Lower leg skin (tissue), 4 donors: ENCODE results near the gene RPL34. TPM values are rescaled to one million over a fixed set of nuclear protein-coding genes. Genes with fewer than 3 reads are reported as not detected.
A peak's percentile ranks its signal among the peaks of the same experiment; 100 is the strongest.

Source experiments
- DNase-seq, 2 donors: peaks; one replicate each; pipeline ENCODE4 v3.0.0-alpha.2; 2019; ENCODE audit warnings: low spot score in 2 of 2
- H3K4me3 ChIP-seq: fragments of 200-600 bp; sonication (generic); 2 replicates; pipeline ENCODE4 v1.5.1; 2017; ENCODE audit warnings: mild to moderate bottlenecking, low read depth; ENCODE audit not compliant: poor library complexity, severe bottlenecking
- POLR2A ChIP-seq, 2 donors: fragments of 450-650 bp; IDR thresholded peaks; one replicate each; pipeline ENCODE4 v1.6.1; 2016 to 2017; ENCODE audit warnings: antibody characterized with exemption in 2 of 2, mild to moderate bottlenecking in 1 of 2, moderate library complexity in 1 of 2
- WGBS, 2 donors: methylation state at CpG; one replicate each; pipeline ENCODE4 v1.1.5; 2018; 5-methylcytosine and 5-hydroxymethylcytosine counted together
- intact Hi-C: fragments of 100-400 bp; cut with DNase I; formaldehyde crosslinking; loops from one replicate; pipeline ENCODE4 v1.15.0; 2023; ENCODE audit warnings: low total_unique reads
- total RNA-seq, 4 donors: library from RNA; depleted of rRNA; stranded (reverse); fragments of >200 nt; gene quantifications; one replicate each; pipeline ENCODE4 v1.1.0, GENCODE V29; 2016
- TF ChIP-seq, protein P1 (sequence below), 3 donors: fragments of 450-650 bp; IDR thresholded peaks; one replicate each; pipeline ENCODE4 v1.5.1; 2016; ENCODE audit warnings: antibody characterized with exemption in 3 of 3, mild to moderate bottlenecking in 3 of 3, moderate library complexity in 2 of 3

RPL34 gene
- total RNA-seq = 1,000 to 10,000 TPM in 2 of 4 donors, 100 to 1,000 TPM in 2; 686 to 1,455 (median 1,024) TPM

DNA sequence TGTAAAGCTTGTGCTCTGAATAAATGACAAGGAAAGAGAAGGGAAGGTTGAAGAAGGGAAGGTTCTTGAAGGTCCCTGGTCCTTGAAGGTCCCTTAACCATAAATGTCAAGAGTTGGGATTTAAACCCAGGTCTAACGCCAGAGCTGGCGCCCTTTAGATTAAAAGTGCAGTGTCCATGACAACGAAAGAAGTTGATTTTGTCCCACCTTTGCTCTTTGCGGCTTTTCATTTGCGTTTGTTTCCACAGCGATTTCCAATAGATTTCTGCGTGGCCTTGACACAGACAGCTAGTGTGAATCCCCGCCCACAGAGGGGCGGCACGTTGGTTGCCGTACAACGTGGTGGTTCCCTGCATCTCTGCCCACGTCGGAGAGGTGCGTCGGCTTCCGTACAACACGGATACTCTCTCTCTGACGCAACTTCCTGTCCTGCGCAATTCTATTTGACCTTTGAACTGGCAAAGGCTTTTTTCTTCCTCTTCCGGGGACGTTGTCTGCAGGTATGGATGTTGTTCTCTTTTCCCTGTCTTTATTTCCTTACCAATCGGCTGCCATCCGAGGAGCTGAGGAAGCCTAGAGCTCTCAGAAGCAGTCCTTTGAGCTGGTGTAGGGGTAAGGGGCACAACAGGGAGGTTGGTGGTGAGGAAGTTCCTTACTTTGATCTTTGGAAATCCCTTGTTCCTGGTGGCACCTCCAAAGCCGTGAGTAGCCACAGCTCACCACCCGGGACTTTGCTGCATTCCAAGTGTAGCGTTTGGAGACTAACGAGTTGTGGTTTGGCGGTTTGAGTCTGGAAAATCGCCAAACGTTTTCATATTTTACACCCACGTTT lies at the start of gene RPL34:
Gene RPL34, plus strand, starts transcription at position 476 of the 832 bp plus-strand sequence. CDS start 1,384 bp downstream, outside the sequence.
- DNase-seq = peak; percentile 98 to 99
- TF ChIP-seq, protein P1, sequence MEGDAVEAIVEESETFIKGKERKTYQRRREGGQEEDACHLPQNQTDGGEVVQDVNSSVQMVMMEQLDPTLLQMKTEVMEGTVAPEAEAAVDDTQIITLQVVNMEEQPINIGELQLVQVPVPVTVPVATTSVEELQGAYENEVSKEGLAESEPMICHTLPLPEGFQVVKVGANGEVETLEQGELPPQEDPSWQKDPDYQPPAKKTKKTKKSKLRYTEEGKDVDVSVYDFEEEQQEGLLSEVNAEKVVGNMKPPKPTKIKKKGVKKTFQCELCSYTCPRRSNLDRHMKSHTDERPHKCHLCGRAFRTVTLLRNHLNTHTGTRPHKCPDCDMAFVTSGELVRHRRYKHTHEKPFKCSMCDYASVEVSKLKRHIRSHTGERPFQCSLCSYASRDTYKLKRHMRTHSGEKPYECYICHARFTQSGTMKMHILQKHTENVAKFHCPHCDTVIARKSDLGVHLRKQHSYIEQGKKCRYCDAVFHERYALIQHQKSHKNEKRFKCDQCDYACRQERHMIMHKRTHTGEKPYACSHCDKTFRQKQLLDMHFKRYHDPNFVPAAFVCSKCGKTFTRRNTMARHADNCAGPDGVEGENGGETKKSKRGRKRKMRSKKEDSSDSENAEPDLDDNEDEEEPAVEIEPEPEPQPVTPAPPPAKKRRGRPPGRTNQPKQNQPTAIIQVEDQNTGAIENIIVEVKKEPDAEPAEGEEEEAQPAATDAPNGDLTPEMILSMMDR (IDR thresholded peaks at IDR 0.05) = no peak
- TF ChIP-seq POLR2A (IDR thresholded peaks at IDR 0.05) = peak in 1 of 2 donors; percentile 58
- intact Hi-C loops = no loop called here
- WGBS, 2 donors = 0 to 1% methylated on average over 32 of the region's 32 CpGs
- peak within 1 kb of the TSS; percentile 90 for H3K4me3 ChIP-seq

DNA sequence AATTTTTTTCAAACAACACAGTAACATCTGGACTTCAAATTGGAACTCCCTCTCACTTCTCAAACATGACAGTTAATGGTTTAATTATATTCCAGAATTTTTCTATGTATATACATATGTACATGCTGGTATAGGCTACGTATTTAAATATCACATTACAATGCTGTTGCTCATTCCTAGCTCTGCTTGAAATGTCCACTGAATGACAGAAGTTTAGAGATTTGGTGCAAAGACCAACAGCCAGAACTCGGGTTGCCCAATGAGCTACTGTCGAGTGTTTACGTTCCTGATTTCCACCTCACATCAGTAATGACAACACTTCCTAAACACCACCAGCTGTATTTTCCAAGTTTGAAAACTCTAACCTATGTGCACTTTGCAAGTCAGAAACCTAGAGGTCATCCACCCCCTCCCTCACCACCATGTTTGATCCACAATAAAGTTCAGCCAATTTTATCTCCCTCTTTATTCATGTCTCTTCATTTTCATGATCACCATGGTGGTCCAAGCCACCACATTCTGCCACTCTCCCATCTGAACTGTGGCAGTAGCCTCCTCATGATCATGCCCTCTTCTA lies 49.3 kb upstream of the RPL34 start:
- intact Hi-C loops = no loop called here
- no peak for TF ChIP-seq POLR2A (IDR thresholded peaks at IDR 0.05)
- TF ChIP-seq, protein P1 (IDR thresholded peaks at IDR 0.05) = no peak
- WGBS, 2 donors = 56 to 78% methylated on average over 4 of the region's 4 CpGs
- DNase-seq = no peak
- H3K4me3 ChIP-seq = no peak overlapping the region

DNA sequence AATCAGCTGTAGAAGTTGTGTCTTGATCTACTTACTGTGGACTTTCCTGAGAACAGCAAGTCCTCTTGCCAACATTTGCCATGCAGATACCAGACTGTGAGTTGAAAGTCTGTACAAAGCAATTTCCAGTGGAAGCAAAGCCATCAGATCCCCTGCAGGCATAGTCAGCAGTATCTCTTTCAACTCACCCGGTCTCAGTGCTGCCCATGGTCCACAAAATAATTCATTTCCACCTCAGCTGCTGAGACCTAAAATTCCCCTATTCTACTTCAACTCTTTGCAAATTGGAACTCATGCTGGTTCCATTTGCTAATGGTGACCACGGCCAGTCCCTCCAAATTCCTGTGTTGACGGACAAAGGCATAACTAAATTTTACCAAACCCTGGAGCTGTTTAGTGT lies 46.0 kb upstream of the RPL34 start:
- DNase-seq = no peak
- 82 to 85% methylated on average over 3 of the region's 3 CpGs for whole genome bisulfite sequencing, 2 donors
- intact Hi-C loops = no loop called here
- no peak for TF ChIP-seq POLR2A (IDR thresholded peaks at IDR 0.05)
- TF ChIP-seq, protein P1 (IDR thresholded peaks at IDR 0.05) = no peak
- H3K4me3 ChIP-seq = no peak overlapping the region

DNA sequence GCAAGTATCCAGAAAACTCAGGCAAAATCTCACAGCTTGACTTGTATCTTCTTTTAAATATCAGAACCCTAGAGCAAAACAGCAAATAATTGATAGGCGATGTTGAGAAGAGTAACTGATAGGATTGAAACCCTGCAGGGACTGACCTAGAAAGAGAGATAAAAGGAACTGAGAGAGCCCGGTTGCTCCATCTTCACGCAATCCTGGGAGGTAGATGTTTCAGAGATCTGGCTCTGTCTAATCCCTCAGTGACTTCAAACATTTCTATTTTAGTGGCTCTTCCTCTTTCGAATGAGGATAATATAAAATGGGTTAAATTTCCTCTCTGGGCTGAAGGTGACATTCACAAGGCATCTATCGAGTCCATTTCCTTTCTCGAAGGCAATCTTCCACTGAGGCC lies 39.3 kb upstream of the RPL34 start:
- no peak for DNase-seq
- TF ChIP-seq POLR2A (IDR thresholded peaks at IDR 0.05) = no peak
- TF ChIP-seq, protein P1 (IDR thresholded peaks at IDR 0.05) = no peak
- intact Hi-C loops = no loop called here
- no peak overlapping the region for H3K4me3 ChIP-seq
- WGBS, 2 donors = 65 to 68% methylated on average over 6 of the region's 6 CpGs

DNA sequence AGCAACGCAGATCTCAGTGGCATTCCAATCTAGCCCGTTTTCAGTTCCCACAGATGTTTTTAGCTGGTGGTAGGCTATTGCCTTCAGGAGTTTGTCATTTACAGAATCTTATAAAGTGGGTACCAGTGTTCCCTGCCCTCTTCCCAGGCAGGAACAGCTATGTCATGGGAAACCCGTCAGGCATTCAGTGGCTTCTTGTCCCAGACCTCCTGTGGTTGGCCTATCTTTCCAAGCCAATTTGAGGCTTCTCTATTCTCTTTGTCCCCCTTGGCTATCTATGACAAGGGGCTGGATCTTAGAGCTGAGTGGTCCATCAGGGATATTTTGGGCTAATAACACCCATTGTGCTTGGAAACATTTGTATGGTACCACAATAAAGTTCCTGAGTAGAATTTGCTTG lies 33.6 kb upstream of the RPL34 start:
- intact Hi-C loops = no loop called here

More for the DNA sequence above, 33.6 kb upstream of the RPL34 start:
- 63 to 65% methylated on average over 3 of the region's 3 CpGs for WGBS, 2 donors
- no peak overlapping the region for H3K4me3 ChIP-seq
- TF ChIP-seq POLR2A (IDR thresholded peaks at IDR 0.05) = no peak
- TF ChIP-seq, protein P1 (IDR thresholded peaks at IDR 0.05) = no peak
- no peak for DNase-seq
